ENCODE results near the gene SDCCAG8.

DNA sequence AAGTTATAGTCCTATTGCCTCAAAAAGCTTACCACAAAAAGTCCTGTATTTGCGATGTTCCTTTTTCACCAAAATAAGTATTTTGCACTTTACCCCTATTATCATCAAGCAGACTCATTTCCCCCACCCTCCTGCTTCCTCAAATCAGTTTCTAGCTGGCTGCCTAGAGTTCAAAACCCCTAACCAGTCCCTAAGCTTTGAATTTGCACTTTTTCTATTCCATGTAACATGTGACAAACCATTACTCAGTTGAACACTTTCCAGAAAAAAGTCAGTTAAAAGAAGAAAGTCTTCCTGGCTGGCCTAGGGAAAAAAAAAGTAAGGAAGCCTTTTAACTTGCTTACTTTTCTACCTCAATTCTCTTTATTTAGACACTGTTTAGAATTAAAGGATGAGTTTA, 8.9 kb upstream of the SDCCAG8 start:
- TF ChIP-seq CTCF (IDR thresholded peaks at IDR 0.05) (no peak), ZFX (IDR thresholded peaks at IDR 0.05; ENCODE audit: borderline replicate concordance) (no peak)
